ENCODE measurements around the gene TESK2.
"Not testable (repeated sequence)": the region's sequence is repeated elsewhere in the genome, so short reads cannot be mapped to it uniquely, and the experiment has no call there.

Gene TESK2

GRCh38 chr1:45375104-45376090 lies 115.6 kb downstream of the TESK2 start:
- no peak for TF ChIP-seq CTCF (IDR thresholded peaks at IDR 0.05; ENCODE audit: extremely low read depth, insufficient read depth, missing control alignments)
- in situ Hi-C loops (cut with MboI; ENCODE audit: low pct_unique_long_range_greater_than_20kb, low sequenced_read_pairs, unreplicated experiment), result no loop called here
- DNase-seq (ENCODE audit: low spot score), result no peak

- DNase-seq (ENCODE audit: low spot score), result no peak
- in situ Hi-C loops (cut with MboI; ENCODE audit: low pct_unique_long_range_greater_than_20kb, low sequenced_read_pairs, unreplicated experiment), result no loop called here
- no peak for TF ChIP-seq CTCF (IDR thresholded peaks at IDR 0.05; ENCODE audit: extremely low read depth, insufficient read depth, missing control alignments)
Observed at GRCh38 chr1:45373573-45373972, 117.4 kb downstream of the TESK2 start.

GRCh38 chr1:45370575-45370974 lies 120.4 kb downstream of the TESK2 start:
- TF ChIP-seq CTCF (IDR thresholded peaks at IDR 0.05; ENCODE audit: extremely low read depth, insufficient read depth, missing control alignments), result no peak
- no peak for DNase-seq (ENCODE audit: low spot score)
- in situ Hi-C loops (cut with MboI; ENCODE audit: low pct_unique_long_range_greater_than_20kb, low sequenced_read_pairs, unreplicated experiment), result no loop called here

GRCh38 chr1:45365051-45365450 lies 125.9 kb downstream of the TESK2 start:
- no peak for DNase-seq (ENCODE audit: low spot score)

DNA sequence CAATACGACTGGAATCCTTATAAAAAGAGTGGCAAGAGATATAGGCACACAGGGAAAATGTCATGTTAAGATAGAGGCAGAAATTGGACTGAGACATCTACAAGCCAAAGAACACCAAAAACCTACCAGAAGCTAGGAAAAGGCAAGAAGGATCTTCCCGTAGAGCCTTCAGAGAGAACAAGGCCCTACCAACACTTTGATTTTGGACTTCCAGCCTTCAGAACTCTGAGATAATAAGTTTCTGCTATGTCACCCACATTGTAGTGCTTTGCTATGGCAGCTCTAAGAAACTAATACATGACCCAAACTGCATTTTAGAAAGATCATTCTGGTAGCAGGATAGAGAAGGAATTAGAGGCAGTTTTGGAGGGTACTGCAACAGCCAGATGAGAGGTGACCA lies 126.7 kb downstream of the TESK2 start:
- DNase-seq (ENCODE audit: low spot score), result no peak
- in situ Hi-C loops (cut with MboI; ENCODE audit: low pct_unique_long_range_greater_than_20kb, low sequenced_read_pairs, unreplicated experiment), result loop anchor here (10.0 kb wide), 2 partner anchors 59 to 211 kb away; no protein-coding TSS in a partner anchor
- TF ChIP-seq CTCF (IDR thresholded peaks at IDR 0.05; ENCODE audit: extremely low read depth, insufficient read depth, missing control alignments), result no peak

More at GRCh38 chr1:45365051-45365450, 125.9 kb downstream of the TESK2 start:
- no peak for TF ChIP-seq CTCF (IDR thresholded peaks at IDR 0.05; ENCODE audit: extremely low read depth, insufficient read depth, missing control alignments)
- in situ Hi-C loops (cut with MboI; ENCODE audit: low pct_unique_long_range_greater_than_20kb, low sequenced_read_pairs, unreplicated experiment), result loop anchor here (10.0 kb wide), 2 partner anchors 60 to 210 kb away; no protein-coding TSS in a partner anchor

DNA sequence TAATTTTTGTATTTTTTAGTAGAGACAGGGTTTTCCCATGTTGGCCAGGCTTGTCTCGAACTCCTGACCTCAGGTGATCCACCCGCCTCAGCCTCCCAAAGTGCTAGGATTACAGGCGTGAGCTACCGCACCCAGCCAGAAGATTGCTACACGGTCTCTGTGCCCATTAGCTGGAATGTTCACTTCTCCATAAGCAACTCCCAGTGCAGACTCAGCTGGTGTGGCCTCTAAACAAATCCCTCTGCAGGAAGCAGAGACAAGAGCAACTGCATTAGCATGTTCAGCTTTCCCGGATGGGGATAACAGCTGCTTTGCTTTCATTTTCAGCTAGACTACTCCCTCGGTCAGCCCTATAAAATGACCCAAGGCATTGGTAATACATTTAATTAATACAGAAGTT lies 130.0 kb downstream of the TESK2 start:
- not testable (repeated sequence) for DNase-seq (ENCODE audit: low spot score)
- in situ Hi-C loops (cut with MboI; ENCODE audit: low pct_unique_long_range_greater_than_20kb, low sequenced_read_pairs, unreplicated experiment), result loop anchor here (10.0 kb wide), 2 partner anchors 56 to 214 kb away; no protein-coding TSS in a partner anchor
